Measurements from ENCODE around the gene ADAM22.

GRCh38 chr7:87920578-87920977, 13.5 kb upstream of the ADAM22 start:
- no peak for TF ChIP-seq HDAC6 (IDR thresholded peaks at IDR 0.05; ENCODE audit: unreplicated experiment)
- no peak for TF ChIP-seq REST (IDR thresholded peaks at IDR 0.05; ENCODE audit: low read depth, low read length)
- no peak for TF ChIP-seq NRF1 (conservative IDR thresholded peaks at IDR 0.05; ENCODE audit: low read depth, low read length)
- TF ChIP-seq ZSCAN29 (IDR thresholded peaks at IDR 0.05), result no peak
- TF ChIP-seq, protein P1, sequence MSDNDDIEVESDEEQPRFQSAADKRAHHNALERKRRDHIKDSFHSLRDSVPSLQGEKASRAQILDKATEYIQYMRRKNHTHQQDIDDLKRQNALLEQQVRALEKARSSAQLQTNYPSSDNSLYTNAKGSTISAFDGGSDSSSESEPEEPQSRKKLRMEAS (IDR thresholded peaks at IDR 0.05; ENCODE audit: low read depth, low read length), result no peak
- no peak for TF ChIP-seq POLR2AphosphoS5 (IDR thresholded peaks at IDR 0.05; ENCODE audit: low read length)
- no peak for TF ChIP-seq HCFC1 (IDR thresholded peaks at IDR 0.05; ENCODE audit: low read length)
- TF ChIP-seq ESRRA (IDR thresholded peaks at IDR 0.05; ENCODE audit: low read length), result no peak

Data from GM12878 (cell line).